ENCODE results near the gene GDI1. TPM values are rescaled to one million over a fixed set of nuclear protein-coding genes. Genes with fewer than 3 reads are reported as not detected.

The GDI1 gene
- total and polyA plus RNA-seq, 2 of the 8 experiments (the other 6 are each of a cell fraction or from before 2014, with no cell fraction given), result 83.1 to 136 TPM

- no peak for TF ChIP-seq CHD7 (IDR thresholded peaks at IDR 0.05; ENCODE audit: insufficient replicate concordance, low read length)
- TF ChIP-seq KDM5A (IDR thresholded peaks at IDR 0.05; ENCODE audit: low read length), result no peak
- TF ChIP-seq YY1 (IDR thresholded peaks at IDR 0.05; ENCODE audit: low read depth, low read length), result no peak
- no peak for TF ChIP-seq HDAC6 (IDR thresholded peaks at IDR 0.05; ENCODE audit: low read depth, low read length)
- TF ChIP-seq TBP (IDR thresholded peaks at IDR 0.05; ENCODE audit: low read depth, low read length), result no peak
- no peak for TF ChIP-seq TCF12 (IDR thresholded peaks at IDR 0.05; ENCODE audit: low read depth, low read length)
- TF ChIP-seq CTBP2 (IDR thresholded peaks at IDR 0.05; ENCODE audit: borderline replicate concordance, insufficient read depth, insufficient read length, low read length), result no peak
- no peak for TF ChIP-seq CBX5 (IDR thresholded peaks at IDR 0.05; ENCODE audit: low read depth, low read length)
- TF ChIP-seq SP1 (IDR thresholded peaks at IDR 0.05; ENCODE audit: low read depth, low read length), result no peak
- TF ChIP-seq EP300 (IDR thresholded peaks at IDR 0.05; ENCODE audit: borderline replicate concordance in 1 of 2, low read depth in 2 of 2, low read length in 2 of 2), result no peak
Observed at GRCh38 chrX:154457491-154458115, 20.6 kb downstream of the GDI1 start (continued).

Data from H1 (cell line).